IMR-90 (cell line): ENCODE measurements around the gene MPL. TPM values are rescaled to one million over a fixed set of nuclear protein-coding genes. Genes with fewer than 3 reads are reported as not detected.

ENCODE experiments used
- ATAC-seq: fragments of 200-7000 bp; cut with Tn5 transposase; 2 replicates; pipeline ENCODE4 v1.9.1; 2020; ENCODE audit warnings: low read depth, mild to moderate bottlenecking, moderate library complexity
- BruUV-seq: library from RNA; stranded (reverse); fragments of 400-500 nt; replicated peaks from 2 replicates; lab custom pipeline; 2021; lab: Mats Ljungman, UMichigan
- CTCF ChIA-PET: fragments of 300-600 bp; formaldehyde crosslinking; extraction: SDS; loops from one replicate; lab custom pipeline; 2021; ENCODE audit warnings: antibody characterized with exemption; lab: Yijun Ruan, JAX
- POLR2A ChIA-PET: fragments of 300-600 bp; sonication (Branson Sonifier 250); formaldehyde crosslinking; loops from one replicate; lab custom pipeline; 2022; ENCODE audit warnings: antibody characterized with exemption; ENCODE audit not compliant: unreplicated experiment; lab: Charles Lee
- DNase-seq: peaks from one replicate; pipeline ENCODE4 v3.0.0; 2013
- H2AFZ ChIP-seq: replicated peaks from 2 replicates; pipeline ENCODE3; 2013; ENCODE audit warnings: low read length, mild to moderate bottlenecking; ENCODE audit not compliant: poor library complexity
- H2AK5ac ChIP-seq: 2 replicates; pipeline ENCODE4 v1.6.1; 2013; ENCODE audit warnings: low read depth, low read length, inconsistent platforms
- H2AK9ac ChIP-seq: replicated peaks from 2 replicates; pipeline ENCODE3; 2013; ENCODE audit warnings: mild to moderate bottlenecking, low read depth, low read length, moderate library complexity; ENCODE audit not compliant: poor library complexity
- H2BK120ac ChIP-seq: 2 replicates; pipeline ENCODE4 v1.6.1; 2013; ENCODE audit warnings: low read depth, low read length, inconsistent platforms
- H2BK15ac ChIP-seq: 3 replicates; pipeline ENCODE4 v1.6.1; 2013; ENCODE audit warnings: low read depth, low read length, inconsistent platforms
- H2BK20ac ChIP-seq: 2 replicates; pipeline ENCODE4 v1.6.1; 2013; ENCODE audit warnings: low read depth, mild to moderate bottlenecking, inconsistent platforms, low read length, moderate library complexity
- H2BK5ac ChIP-seq: 2 replicates; pipeline ENCODE4 v1.6.1; 2013; ENCODE audit warnings: mild to moderate bottlenecking, low read depth, low read length, inconsistent platforms; ENCODE audit not compliant: poor library complexity, severe bottlenecking
- H3K14ac ChIP-seq: replicated peaks from 2 replicates; pipeline ENCODE4 v1.6.1; 2013; ENCODE audit warnings: low read depth, low read length, inconsistent platforms
- H3K18ac ChIP-seq: 2 replicates; pipeline ENCODE4 v1.6.1; 2013; ENCODE audit warnings: low read depth, low read length, control low read depth
- H3K23ac ChIP-seq: 2 replicates; pipeline ENCODE4 v1.6.1; 2013; ENCODE audit warnings: low read depth, low read length, inconsistent platforms
- H3K27ac ChIP-seq: 2 replicates; pipeline ENCODE4 v1.5.1; 2013; ENCODE audit warnings: mild to moderate bottlenecking, control low read depth, low read length; ENCODE audit not compliant: insufficient read depth
- H3K27me3 ChIP-seq: 2 replicates; pipeline ENCODE4 v1.6.1; 2013; ENCODE audit warnings: low read length; ENCODE audit not compliant: control insufficient read depth, insufficient read depth
- H3K36me3 ChIP-seq: 2 replicates; pipeline ENCODE4 v1.6.1; 2013; ENCODE audit warnings: low read length, mixed read lengths; ENCODE audit not compliant: control insufficient read depth, insufficient read depth
- H3K4ac ChIP-seq: 2 replicates; pipeline ENCODE4 v1.6.1; 2013; ENCODE audit warnings: low read depth, low read length, inconsistent platforms
- H3K4me1 ChIP-seq: 2 replicates; pipeline ENCODE4 v1.6.1; 2013; ENCODE audit warnings: low read length, mixed read lengths; ENCODE audit not compliant: control insufficient read depth, insufficient read depth
- H3K4me2 ChIP-seq: 2 replicates; pipeline ENCODE4 v1.6.1; 2013; ENCODE audit warnings: low read depth, mild to moderate bottlenecking, control low read depth, low read length, moderate library complexity
- H3K4me3 ChIP-seq: 2 replicates; pipeline ENCODE4 v1.5.1; 2013; ENCODE audit warnings: low read depth, mild to moderate bottlenecking, control low read depth, low read length, moderate library complexity; ENCODE audit not compliant: insufficient read depth
- H3K56ac ChIP-seq: 2 replicates; pipeline ENCODE4 v1.6.1; 2013; ENCODE audit warnings: low read length, inconsistent platforms; ENCODE audit not compliant: insufficient read depth; ENCODE audit errors: extremely low read depth
- H3K79me1 ChIP-seq, 2 experiments: 2 replicates each; pipeline ENCODE4 v1.6.1; 2013; ENCODE audit warnings: low read length in 2 of 2, inconsistent platforms in 1 of 2, low read depth in 1 of 2
- H3K9ac ChIP-seq: 2 replicates; pipeline ENCODE4 v1.6.1; 2013; ENCODE audit warnings: low read depth, low read length, control low read depth
- H3K9me1 ChIP-seq: 2 replicates; pipeline ENCODE4 v1.6.1; 2013; ENCODE audit warnings: low read length, inconsistent platforms; ENCODE audit not compliant: insufficient read depth
- H3K9me3 ChIP-seq: 2 replicates; pipeline ENCODE4 v1.6.1; 2013; ENCODE audit warnings: low read length; ENCODE audit not compliant: control insufficient read depth, insufficient read depth
- H4K20me1 ChIP-seq: 2 replicates; pipeline ENCODE4 v1.6.1; 2013; ENCODE audit warnings: low read length, inconsistent platforms; ENCODE audit not compliant: insufficient read depth
- H4K5ac ChIP-seq: 2 replicates; pipeline ENCODE4 v1.6.1; 2013; ENCODE audit warnings: mild to moderate bottlenecking, low read depth, low read length, control low read depth
- H4K8ac ChIP-seq, 2 experiments: 2 replicates each; pipeline ENCODE4 v1.6.1; 2013; ENCODE audit warnings: low read depth in 2 of 2, low read length in 2 of 2, control low read depth in 1 of 2, inconsistent platforms in 1 of 2
- H4K91ac ChIP-seq: 2 replicates; pipeline ENCODE4 v1.6.1; 2013; ENCODE audit warnings: low read depth, low read length, inconsistent platforms; ENCODE audit not compliant: insufficient read depth
- RAD21 ChIP-seq: IDR thresholded peaks from 2 replicates; pipeline ENCODE4 v1.6.1; 2012; ENCODE audit warnings: low read length, improper control_type of control experiment
- WGBS, 2 experiments: methylation state at CpG; one replicate each; pipeline versions ENCODE4 v1.1.5 to v1.1.7; 2013; ENCODE audit warnings: missing lambda C conversion rate in 2 of 2; ENCODE audit not compliant: insufficient read length in 1 of 2; ENCODE audit errors: extremely low coverage in 2 of 2; 5-methylcytosine and 5-hydroxymethylcytosine counted together
- dilution Hi-C: fragments of 300-500 bp; cut with HindIII; formaldehyde crosslinking; loops from one replicate; pipeline ENCODE4 v1.14.3; 2018; ENCODE audit warnings: low sequenced_read_pairs; ENCODE audit not compliant: unreplicated experiment
- in situ Hi-C: fragments of 300-500 bp; cut with MboI; formaldehyde crosslinking; loops from 3 replicates; pipeline ENCODE4 v1.14.3; 2019; ENCODE audit warnings: low sequenced_read_pairs, inconsistent platforms, mixed read lengths
- intact Hi-C: fragments of 100-400 bp; cut with micrococcal nuclease; formaldehyde crosslinking; loops from 2 replicates; pipeline ENCODE4 v1.10.0; 2022
- polyA plus RNA-seq, 3 experiments: library from polyadenylated mRNA; depleted of rRNA; stranded (reverse); fragments of >200 nt; gene quantifications; 2 replicates each; pipeline ENCODE4 v1.2.3, GENCODE V29; 2012; ENCODE audit warnings: low replicate concordance in 1 of 3
- total RNA-seq: library from RNA; depleted of rRNA; stranded (reverse); fragments of >200 nt; gene quantifications from 2 replicates; pipeline ENCODE4 v1.2.3, GENCODE V29; 2012

Gene MPL
- total and polyA plus RNA-seq, 2 of the 4 experiments (the other 2 are of a cell fraction) = 0.12 TPM; not detected in 1

DNA sequence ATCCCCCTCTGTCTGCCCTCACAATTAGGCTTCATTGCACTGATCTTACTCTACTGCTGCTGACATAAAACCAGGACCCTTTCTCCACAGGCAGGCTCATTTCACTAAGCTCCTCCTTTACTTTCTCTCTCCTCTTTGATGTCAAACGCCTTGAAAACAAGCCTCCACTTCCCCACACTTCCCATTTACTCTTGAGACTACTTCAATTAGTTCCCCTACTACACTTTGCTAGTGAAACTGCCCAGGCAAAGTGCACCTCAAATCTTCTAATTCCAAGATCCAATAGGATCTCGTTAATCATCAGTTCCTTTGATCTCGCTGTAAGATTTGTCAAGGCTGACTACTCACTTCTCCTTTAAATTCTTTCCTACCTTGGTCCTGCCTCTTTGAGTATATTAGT is 15.3 kb downstream of the MPL start:
- Histone ChIP-seq H3K9ac (no peak overlapping the region), H3K9me3 (no peaks in the 10 kb centered on the region), H4K8ac (no peak overlapping the region), H2AK9ac (no peak overlapping the region), H2BK15ac (peak overlapping the region; percentile 72; the same call in 1 of the 3 replicates), H2BK5ac (peak overlapping the region; percentile 9), H3K18ac (no peak overlapping the region), H3K27me3 (0 out of 2 replicates have a peak, but pooled peaks cover 5% of the 10 kb centered on the region), H3K4me2 (no peak overlapping the region), H2BK120ac (peak overlapping the region; percentile 34; the same call in 1 of the 2 replicates), H2BK20ac (0 out of 2 replicates have a peak overlapping the region, but pooled peaks have one; percentile 18), H3K4me3 (no peak overlapping the region), H4K91ac (peak overlapping the region; percentile 9; the same call in 1 of the 2 replicates), H2AFZ (no peak overlapping the region), H3K79me1 (peaks cover 0 to 2% of the 10 kb centered on the region in 2 experiments; a peak in 2 of 4 replicates), H4K5ac (no peak overlapping the region), H3K4me1 (peaks cover 18% of the 10 kb centered on the region), H3K27ac (no peak overlapping the region), H4K20me1 (peaks cover 3% of the 10 kb centered on the region; the same call in 1 of the 2 replicates), H2AK5ac (peak overlapping the region; percentile 87; the same call in 1 of the 2 replicates), H3K23ac (no peak overlapping the region), H3K14ac (no peak overlapping the region), H3K9me1 (peaks cover 13% of the 10 kb centered on the region), H3K56ac (no peak overlapping the region), H3K36me3 (no peaks in the 10 kb centered on the region), H3K4ac (no peak overlapping the region)
- dilution Hi-C loops = no loop called here
- no TSS peak for BruUV-seq
- no peak for ATAC-seq
- no peak for DNase-seq
- POLR2A ChIA-PET = interaction anchor here (0.6 kb wide), 1 partner anchor 146 kb away, joined by 5 read pairs; no protein-coding TSS in a partner anchor
- CTCF ChIA-PET = no interaction called here
- WGBS, 2 experiments = 40% methylated on average over 1 of the region's 3 CpGs; no CpG with 5 or more reads in 1 of the 2 experiments
- intact Hi-C loops = no loop called here
- in situ Hi-C loops = loop anchor here (10.0 kb wide), 1 partner anchor 118 kb away; no protein-coding TSS in a partner anchor
- TF ChIP-seq RAD21 = no peak
